ENCODE results near the gene VRK1.

Gene VRK1

GRCh38 chr14:96916751-96917150, 119.6 kb downstream of the VRK1 start:
- Histone ChIP-seq H3K4me3 (replicated peaks; ENCODE audit: insufficient read depth, low read length) (no peak overlapping the region), H3K27me3 (ENCODE audit: insufficient read depth, poor library complexity, severe bottlenecking) (no peaks in the 10 kb centered on the region), H3K27ac (replicated peaks) (no peak overlapping the region)
- TF ChIP-seq SPI1 (IDR thresholded peaks at IDR 0.05; ENCODE audit: borderline replicate concordance, low read depth) (no peak), POLR2AphosphoS5 (IDR thresholded peaks at IDR 0.05; ENCODE audit: low read depth) (no peak), GABPA (IDR thresholded peaks at IDR 0.05; ENCODE audit: low read depth) (no peak), CTCF (IDR thresholded peaks at IDR 0.05; ENCODE audit: insufficient read depth, low read length) (no peak)
- TF ChIP-seq, protein P1, sequence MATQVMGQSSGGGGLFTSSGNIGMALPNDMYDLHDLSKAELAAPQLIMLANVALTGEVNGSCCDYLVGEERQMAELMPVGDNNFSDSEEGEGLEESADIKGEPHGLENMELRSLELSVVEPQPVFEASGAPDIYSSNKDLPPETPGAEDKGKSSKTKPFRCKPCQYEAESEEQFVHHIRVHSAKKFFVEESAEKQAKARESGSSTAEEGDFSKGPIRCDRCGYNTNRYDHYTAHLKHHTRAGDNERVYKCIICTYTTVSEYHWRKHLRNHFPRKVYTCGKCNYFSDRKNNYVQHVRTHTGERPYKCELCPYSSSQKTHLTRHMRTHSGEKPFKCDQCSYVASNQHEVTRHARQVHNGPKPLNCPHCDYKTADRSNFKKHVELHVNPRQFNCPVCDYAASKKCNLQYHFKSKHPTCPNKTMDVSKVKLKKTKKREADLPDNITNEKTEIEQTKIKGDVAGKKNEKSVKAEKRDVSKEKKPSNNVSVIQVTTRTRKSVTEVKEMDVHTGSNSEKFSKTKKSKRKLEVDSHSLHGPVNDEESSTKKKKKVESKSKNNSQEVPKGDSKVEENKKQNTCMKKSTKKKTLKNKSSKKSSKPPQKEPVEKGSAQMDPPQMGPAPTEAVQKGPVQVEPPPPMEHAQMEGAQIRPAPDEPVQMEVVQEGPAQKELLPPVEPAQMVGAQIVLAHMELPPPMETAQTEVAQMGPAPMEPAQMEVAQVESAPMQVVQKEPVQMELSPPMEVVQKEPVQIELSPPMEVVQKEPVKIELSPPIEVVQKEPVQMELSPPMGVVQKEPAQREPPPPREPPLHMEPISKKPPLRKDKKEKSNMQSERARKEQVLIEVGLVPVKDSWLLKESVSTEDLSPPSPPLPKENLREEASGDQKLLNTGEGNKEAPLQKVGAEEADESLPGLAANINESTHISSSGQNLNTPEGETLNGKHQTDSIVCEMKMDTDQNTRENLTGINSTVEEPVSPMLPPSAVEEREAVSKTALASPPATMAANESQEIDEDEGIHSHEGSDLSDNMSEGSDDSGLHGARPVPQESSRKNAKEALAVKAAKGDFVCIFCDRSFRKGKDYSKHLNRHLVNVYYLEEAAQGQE (IDR thresholded peaks at IDR 0.05; ENCODE audit: insufficient replicate concordance, low read depth), result no peak
- DNase-seq (ENCODE audit: low read depth in 1 of 2, low spot score in 1 of 2), result no peak

DNA sequence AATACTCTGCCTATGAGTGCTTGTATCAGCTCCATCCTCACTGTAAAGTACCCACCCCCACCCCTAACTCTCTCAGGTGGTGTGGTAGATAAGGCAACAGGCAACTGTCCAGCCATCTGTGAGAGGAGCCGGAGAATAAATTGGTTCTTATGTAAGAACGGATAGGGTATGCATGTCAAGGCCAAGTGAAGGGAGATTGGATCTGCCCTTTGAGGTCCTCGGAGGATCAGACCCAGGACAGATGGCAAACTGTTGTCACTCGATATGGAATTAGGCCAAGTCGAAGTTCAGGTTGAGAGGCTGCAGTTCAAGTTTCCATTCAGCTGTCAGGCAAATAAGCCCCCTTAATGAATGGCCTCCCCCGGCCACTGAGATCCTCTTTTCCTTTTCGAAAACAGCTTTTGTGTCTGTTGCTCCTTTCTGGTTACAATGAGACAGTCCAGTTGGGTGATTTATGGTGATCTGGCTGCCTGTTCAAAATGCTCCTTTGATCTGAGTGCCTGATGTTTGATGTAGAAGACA, 120.3 kb downstream of the VRK1 start:
- TF ChIP-seq SPI1 (IDR thresholded peaks at IDR 0.05; ENCODE audit: borderline replicate concordance, low read depth) (no peak), CTCF (IDR thresholded peaks at IDR 0.05; ENCODE audit: insufficient read depth, low read length) (no peak), POLR2AphosphoS5 (IDR thresholded peaks at IDR 0.05; ENCODE audit: low read depth) (no peak), GABPA (IDR thresholded peaks at IDR 0.05; ENCODE audit: low read depth) (no peak)
- TF ChIP-seq, protein P1 (IDR thresholded peaks at IDR 0.05; ENCODE audit: insufficient replicate concordance, low read depth), result no peak
- H3K27ac ChIP-seq (replicated peaks), result no peak overlapping the region
- no peak for DNase-seq (ENCODE audit: low read depth in 1 of 2, low spot score in 1 of 2)
- H3K4me3 ChIP-seq (replicated peaks; ENCODE audit: insufficient read depth, low read length), result no peak overlapping the region
- no peaks in the 10 kb centered on the region for H3K27me3 ChIP-seq (ENCODE audit: insufficient read depth, poor library complexity, severe bottlenecking)

- DNase-seq (ENCODE audit: low read depth in 1 of 2, low spot score in 1 of 2), result peak; percentile 23 to 88
- H3K27ac ChIP-seq (replicated peaks), result no peak overlapping the region
- no peak overlapping the region for H3K4me3 ChIP-seq (replicated peaks; ENCODE audit: insufficient read depth, low read length)
- H3K27me3 ChIP-seq (ENCODE audit: insufficient read depth, poor library complexity, severe bottlenecking), result no peaks in the 10 kb centered on the region
- no peak for TF ChIP-seq CTCF (IDR thresholded peaks at IDR 0.05; ENCODE audit: insufficient read depth, low read length)
- peak; percentile 74 for TF ChIP-seq POLR2AphosphoS5 (IDR thresholded peaks at IDR 0.05; ENCODE audit: low read depth)
Observed at GRCh38 chr14:96920023-96920422, 122.8 kb downstream of the VRK1 start.

GRCh38 chr14:96920820-96921219, 123.6 kb downstream of the VRK1 start:
- Histone ChIP-seq H3K27ac (replicated peaks) (no peak overlapping the region), H3K27me3 (ENCODE audit: insufficient read depth, poor library complexity, severe bottlenecking) (no peaks in the 10 kb centered on the region), H3K4me3 (replicated peaks; ENCODE audit: insufficient read depth, low read length) (no peak overlapping the region)
- no peak for DNase-seq (ENCODE audit: low read depth in 1 of 2, low spot score in 1 of 2)
- TF ChIP-seq SPI1 (IDR thresholded peaks at IDR 0.05; ENCODE audit: borderline replicate concordance, low read depth) (no peak), POLR2AphosphoS5 (IDR thresholded peaks at IDR 0.05; ENCODE audit: low read depth) (no peak), GABPA (IDR thresholded peaks at IDR 0.05; ENCODE audit: low read depth) (no peak), CTCF (IDR thresholded peaks at IDR 0.05; ENCODE audit: insufficient read depth, low read length) (no peak)
- TF ChIP-seq, protein P1 (IDR thresholded peaks at IDR 0.05; ENCODE audit: insufficient replicate concordance, low read depth), result no peak

Data from HL-60 (cell line).